DMS153 treated with DMSO at 0.1 percent for 48 hours (cell line): ENCODE results near the gene TXNRD1.
"Not testable (repeated sequence)": the region's sequence is repeated elsewhere in the genome, so short reads cannot be mapped to it uniquely, and the experiment has no call there.

Experiments used
- DNase-seq: peaks from one replicate; lab custom pipeline; 2025; ENCODE audit not compliant: unreplicated experiment; lab: John Stamatoyannopoulos, UW

Gene TXNRD1

DNA sequence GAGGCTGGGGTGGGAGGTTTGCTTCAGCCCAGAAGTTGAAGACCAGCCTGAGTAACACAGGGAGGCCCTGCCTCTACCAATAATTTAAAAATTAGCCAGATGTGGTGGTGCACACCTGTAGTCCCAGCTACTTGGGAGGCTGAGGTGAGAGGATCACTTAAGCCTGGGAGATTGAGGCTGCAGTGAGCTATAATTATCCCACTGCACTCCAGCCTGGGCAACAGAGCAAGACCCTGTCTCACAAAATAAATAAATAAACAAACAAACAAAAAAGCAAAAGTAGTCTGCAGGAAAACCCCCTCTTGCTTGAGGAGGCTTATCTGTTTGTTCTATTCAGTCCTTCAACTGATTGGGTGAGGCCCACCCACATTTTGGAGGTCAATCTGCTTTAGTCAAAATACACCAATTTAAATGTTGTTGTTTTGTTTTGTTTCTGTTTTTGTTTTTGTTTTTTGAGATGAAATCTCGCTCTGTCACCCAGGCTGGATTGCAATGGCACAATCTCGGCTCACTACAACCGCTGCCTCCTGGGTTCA lies 24.9 kb upstream of the TXNRD1 start:
- DNase-seq, result no peak

DNA sequence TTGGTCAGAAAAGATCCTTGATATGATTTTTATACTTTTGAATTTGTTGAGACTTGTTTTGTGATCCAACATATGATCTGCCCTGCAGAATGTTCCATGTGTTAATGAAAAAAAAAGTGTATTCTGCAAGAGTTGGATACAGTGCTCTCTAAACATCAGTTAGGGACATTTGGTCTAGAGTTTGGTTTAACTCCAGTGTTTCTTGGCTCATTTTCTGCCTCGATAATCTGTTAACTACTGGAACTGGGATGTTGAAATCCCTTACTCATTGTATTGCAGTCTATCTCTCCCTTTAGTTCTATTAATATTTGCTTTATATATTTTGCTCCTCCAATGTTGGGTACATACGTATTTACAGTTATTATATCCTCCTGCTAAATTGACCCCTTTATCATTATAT lies 18.3 kb upstream of the TXNRD1 start:
- DNase-seq, result no peak

DNA sequence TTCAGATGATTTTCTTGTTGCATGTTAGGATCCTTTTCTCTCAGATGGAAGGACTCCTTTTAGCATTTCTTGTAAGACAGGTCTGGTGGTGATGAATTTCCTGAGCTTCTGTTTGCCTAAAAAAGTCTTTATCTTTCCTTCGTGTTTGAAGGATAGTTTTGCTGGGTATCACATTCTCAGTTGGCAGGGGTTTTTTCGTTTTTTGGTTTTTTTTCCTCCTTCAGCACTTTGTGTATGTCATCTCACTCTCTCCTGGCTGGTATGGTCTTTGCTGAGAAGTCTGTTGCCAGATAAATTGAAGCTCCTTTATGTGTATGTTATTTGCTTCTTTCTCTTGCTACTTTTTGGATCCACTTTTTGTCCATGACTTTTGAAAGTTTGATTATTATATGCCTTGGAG lies 15.6 kb upstream of the TXNRD1 start:
- DNase-seq, result no peak

DNA sequence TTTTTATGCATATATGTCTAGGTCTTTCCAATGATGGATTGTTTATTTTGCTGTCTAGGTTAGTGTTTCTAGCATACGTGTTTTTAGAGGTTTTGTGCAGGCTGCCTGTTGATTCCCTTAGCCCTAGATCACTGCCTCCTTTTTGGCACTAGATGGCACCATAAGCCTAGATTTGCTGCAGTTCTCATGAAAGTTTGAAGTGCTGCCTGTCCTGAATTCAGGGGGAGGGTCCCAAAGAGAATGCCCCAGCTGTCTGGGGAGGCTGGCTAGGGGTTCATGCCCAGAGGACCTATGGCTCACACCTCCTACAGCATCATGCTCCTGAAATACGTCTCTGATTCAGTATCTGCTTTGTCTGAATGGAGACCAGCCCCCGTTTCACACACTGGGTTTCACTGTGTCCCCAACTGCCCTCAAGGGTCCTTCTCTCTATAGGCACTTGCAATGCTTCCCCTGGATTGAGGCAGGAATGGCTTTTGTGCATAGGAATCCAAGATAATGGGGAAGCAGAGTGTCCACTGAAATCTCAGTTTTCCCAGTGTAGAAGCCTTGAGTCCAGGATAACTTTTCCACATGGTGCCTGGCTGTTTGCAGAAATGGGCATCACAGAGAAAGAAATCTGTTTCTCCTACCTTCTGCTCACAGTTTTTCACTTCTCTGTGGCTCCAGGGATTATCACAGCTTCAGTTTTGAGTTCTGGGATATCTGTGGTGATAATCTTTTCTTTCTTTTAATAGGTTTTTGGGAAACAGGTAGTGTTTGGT lies 14.2 kb upstream of the TXNRD1 start:
- no peak for DNase-seq

DNA sequence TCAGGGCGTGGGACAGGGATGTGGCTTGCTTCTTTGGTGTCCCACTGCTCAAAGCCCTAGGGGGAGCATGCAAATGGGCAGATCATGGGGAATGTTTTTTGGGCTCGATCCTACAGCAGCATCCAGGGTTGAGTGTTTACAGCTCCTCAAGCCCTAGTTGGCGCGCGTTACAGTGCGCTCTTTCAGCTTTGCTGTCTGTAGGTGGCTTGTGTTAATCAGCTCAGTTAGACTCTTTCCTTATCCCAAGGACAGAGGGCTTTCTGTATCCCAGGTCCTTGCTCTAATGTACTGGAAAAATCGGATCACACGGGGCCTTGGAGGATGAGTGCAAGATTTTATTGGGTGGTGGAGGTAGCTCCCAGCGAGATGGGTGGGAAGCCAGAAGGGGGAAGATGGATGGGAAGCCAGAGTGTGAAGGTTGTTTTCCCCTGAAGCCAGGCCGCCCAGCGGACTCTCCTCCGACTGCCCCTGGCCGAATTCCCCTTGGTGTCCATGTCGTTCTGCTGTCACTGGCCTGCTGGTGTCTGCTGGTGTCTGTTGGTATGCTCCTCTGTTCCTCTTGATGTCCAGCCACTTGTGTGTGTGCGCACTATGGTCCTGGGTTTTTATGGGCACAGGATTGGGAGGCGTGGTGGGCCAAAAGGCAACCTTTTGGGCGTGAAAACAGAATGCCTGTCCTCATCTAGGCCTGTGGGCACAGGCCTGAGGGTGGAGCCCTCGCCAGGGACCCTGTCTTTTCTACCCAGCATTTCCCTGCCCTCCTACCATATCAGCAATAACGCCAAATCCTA lies 10.7 kb upstream of the TXNRD1 start:
- DNase-seq, result no peak

DNA sequence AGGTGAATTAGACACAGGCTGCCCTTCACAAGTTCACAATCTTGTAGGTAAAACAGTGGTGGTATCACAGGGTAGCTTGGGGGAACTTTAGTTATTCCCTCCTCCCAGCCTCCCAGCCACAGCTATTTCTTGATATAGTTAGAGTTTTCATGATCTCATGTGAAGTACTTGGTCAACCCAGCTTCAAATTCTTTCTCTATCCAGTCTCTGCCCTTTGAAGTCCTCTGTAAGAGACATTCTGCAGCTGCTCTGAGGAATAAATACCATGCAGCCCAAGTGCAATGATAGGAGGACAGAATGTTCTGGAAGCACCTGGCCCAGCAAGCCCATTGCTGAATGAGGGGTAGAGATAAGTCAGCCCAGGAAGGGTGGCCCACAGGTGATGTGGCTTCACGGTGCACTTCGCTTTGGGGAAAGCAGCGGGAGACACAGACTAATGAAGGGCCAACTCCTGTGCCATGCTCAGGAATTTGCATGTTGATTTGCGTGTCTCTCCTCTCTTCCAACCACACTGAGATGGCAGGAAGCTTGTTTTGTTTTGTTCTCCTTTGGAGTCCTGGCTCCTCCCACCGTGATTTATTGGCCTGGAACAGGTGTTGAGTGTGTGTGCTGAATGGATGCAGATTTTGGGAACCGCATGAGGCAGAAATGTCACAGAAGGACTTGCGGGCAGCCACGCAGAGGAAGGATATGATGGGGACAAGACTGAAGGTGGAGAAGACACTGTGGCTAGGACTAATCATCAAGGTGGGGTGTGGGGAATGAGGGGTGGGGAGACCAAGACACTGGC lies 8.0 kb upstream of the TXNRD1 start:
- no peak for DNase-seq

DNA sequence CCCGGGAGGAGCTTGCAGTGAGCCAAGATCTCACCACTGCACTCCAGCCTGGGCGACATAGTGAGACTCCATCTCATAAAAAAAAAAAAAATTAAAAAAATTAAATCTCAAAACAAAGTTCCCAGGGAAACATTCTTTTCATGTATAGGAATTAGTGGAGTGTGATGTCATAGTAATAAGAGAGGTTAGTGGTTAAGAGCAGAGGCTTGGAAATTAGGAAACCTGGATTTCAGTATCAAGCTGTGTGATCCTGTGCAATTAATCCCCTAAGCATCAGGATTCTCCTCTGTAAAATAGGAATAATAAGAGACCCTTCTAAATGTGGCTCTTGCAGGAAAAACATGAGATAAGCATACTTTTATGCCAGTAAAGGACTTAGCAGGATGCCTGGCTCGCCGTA lies 3.1 kb upstream of the TXNRD1 start:
- no peak for DNase-seq

DNA sequence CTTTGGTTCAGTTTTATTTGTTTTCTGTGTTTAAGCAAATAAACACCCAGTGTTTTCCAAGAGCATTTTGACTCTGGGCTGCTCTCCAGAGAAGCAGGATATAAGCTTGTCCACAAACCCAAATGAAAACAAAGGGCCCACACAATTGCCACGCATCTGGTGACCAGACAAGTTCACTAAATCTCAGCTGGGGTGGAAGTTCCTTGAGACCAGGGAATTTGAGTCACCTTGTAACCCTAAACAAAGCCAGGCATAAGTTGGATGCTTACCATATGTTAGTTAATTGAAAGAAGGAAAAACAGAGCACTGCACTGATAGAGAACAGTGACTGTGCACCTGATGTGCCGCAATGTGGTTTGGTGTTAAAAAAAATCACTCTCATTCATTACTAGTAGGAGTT lies 1.6 kb upstream of the TXNRD1 start:
- no peak for DNase-seq

DNA sequence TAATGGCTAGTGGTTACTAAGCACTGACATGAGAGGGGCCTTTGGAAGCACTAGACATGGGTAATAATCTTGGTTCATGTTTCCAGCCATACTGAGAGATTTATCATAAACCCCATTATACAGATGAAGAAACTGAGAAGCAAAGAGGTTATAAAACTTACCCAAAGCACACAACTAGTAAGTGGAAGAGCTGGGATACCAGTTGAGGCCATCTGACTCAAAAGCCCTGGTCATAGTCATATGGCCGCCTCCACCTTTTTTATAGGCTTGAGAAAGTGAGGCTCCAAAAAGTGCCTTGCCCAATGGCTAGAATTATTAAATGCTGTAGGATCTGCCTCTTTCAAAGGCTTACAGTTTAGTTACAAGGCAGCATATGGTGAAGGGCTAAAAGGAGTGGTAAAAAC lies 944 bp downstream of the TXNRD1 start:
- DNase-seq, result no peak

DNA sequence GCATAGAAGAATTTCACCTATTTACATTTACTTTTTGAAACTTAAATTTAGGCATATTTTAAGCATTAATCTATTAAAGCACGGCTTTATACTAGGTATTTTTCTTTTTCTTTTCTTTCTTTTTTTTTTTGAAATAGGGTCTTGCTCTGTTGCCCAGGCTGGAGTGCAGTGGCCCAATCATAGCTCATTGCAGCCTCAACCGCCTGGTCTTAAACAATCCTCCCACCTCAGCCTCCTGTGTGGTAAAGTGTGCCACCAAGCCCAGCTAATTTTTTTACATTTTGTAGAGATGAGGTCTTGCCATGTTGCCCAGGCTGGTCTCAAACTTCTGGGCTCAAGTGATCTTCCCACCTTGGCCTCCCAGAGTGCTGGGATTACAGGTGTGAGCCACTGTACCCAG lies 2.9 kb downstream of the TXNRD1 start:
- DNase-seq, result not testable (repeated sequence)

DNA sequence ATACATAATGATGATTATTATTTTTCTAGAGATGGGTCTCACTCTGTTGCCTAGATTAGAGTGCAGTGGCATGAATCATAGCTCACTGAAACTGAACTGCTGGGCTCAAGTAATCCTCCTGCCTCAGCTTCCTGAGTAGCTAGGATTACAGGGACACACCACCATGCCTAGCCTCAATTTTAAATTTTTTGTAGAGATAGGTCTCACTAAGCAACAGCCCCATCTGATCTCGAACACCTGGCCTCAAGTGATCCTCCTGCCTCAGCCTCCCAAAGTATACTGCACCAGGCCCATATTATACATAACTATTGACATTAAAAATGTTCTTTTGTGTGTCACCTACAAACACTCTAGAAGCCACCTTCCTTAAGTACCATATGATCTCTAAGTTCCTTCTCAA lies 3.4 kb downstream of the TXNRD1 start:
- DNase-seq, result no peak

DNA sequence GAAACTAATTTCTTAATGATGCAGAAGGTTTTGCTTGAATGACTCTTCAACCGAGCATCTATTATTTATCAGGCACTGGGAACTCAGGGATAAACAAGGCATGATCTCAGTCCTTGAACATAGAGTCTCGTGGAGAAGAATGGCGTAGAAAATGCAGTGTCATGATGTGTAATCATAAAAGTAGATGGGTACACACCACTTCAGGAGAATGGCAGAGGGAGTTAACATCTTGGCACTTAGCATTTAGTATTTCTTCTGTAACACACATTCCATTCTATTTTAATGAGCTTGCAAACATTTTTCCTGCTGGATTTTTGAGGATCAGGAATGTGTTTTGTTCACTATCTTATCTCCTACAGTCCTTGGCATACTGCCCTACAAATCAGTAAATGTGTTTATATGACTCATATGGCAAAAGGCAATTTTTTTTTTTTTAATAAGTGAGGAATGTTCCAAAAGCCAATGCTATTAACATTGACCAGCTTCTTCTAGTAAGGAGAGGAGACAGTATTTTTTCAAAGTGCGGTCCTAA lies 3.8 kb downstream of the TXNRD1 start:
- DNase-seq, result peak; percentile 55

DNA sequence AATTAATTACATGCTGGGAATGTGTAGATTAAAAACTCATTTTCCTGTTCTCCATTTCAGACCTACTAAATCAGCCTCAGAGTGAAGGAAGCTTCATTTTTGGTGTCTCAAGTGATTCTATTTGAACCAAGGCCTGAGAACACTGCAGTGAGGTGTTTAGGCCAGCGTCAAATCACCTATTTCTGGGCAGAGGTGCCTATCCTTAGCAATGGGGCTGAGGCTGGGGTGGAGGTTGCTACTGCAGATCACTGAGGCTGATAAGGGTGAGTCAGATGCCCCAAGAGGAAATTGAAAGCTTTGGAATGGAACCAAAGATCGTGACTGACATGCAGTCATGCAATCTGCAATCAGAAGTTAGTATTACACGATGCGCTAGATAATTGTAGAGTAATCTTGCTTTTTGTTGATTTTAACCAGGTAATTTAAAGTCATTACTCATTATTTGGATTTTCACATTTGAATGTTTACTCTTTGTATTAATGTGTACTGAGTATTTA lies 4.4 kb downstream of the TXNRD1 start:
- peak; percentile 77 for DNase-seq

DNA sequence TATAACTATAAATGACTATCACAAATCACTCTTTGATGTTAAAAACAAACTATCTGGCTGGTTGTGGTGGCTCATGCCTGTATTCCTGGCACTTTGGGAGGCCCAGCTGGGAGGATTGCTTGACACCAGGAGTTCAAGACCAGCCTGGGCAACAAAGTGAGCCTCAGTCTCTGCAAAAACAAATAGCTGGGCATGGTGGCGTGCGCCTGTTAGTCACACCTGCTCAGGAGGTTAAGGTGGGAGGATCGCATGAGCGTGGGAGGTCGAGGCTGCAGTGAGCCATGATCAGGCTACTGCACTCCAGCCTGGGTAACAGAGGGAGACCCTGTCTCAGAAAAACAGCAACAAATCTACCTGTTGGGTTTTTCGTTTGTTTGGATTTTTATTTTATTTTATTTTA lies 5.4 kb downstream of the TXNRD1 start:
- no peak for DNase-seq

DNA sequence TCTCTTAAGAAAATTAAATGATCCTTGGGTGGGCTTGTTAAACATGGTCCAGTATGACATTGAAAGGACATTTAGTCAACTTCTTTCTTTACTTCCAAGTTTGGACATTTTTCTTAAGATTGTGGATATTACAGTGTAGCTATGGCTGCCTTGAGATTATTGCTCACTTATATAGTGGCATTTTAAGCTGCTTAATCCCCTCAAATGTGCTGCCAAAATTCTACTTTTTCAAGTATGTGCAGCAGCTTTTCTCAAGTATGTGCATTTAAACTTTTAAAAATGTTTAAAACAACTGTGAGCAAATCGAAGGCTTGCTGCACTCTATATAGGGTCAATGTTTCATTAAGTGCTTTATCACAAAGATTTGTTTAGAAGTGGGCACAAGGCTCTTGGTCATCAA lies 7.4 kb downstream of the TXNRD1 start:
- DNase-seq, result no peak

DNA sequence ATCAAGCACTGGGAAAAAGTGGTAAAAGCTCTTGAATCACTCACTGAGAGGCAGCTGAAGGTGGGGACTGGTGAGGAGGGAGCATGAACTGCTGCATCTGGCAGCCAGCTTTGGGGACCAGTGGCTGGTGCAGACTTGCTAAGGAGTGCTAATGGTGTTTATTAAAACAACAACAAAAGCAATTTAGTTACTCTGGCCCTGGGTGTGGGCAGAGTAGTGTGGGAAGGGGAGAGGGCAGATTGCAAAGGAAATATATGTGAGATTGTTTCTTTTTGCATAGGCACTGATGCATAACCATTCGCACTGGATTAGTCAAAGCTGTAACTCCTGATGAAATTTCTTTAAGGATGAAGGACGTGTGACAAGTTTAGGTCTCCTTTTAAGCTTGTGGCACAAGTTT lies 8.1 kb downstream of the TXNRD1 start:
- DNase-seq, result no peak

DNA sequence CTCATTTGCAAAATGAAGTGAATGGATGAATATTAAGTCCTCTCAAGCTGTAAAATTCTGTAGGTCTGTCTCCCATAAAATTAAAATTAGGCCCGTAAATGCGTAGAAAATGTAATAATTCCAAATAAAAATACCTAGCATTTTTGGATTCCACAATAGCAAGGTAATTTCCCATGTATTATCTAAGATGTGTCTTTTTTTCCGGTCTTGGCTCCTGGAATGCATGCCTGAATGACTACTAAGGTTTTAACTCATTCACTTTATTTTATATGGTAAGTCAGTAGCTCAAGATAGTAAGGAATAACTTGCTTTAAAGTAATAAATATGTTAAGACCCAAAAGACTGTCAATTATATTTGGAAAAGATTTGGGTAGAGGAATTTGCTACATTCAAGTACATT lies 11.1 kb downstream of the TXNRD1 start:
- no peak for DNase-seq

DNA sequence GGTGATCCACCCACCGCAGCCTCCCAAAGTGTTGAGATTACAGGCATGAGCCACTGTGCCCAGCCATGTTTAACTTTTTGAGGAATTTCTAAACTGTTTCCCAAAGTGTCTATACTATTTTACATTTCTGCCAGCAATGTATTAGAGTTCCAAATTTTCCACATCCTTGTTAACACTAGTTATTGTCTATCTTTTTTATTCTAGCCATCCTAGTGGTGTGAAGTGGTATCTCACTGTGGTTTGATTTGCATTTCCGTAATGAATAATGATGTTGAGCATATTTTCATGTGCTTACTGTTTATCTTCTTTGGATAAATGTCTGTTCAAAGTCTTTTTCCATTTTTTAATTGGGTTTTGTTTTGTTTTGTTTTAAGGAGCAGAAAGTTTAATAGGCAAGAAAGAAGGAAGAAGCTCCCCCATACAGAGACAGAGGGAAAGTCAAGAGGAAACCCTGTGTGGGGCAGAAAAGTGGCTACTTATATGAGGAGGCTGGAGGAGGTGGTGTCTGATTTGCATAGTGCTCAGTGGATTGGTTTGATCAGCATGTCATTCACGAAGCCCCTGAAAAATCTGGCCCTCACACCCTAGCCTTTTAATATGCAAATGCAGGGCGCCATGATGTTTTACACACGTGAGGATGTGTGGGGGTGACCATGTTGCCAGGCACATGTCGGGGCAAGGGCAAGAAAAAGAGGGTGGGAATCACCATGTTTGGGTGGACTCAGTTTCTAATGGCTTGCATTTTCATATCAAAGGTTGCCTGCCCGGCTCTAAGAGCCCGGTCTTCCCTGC lies 14.9 kb downstream of the TXNRD1 start:
- no peak for DNase-seq

DNA sequence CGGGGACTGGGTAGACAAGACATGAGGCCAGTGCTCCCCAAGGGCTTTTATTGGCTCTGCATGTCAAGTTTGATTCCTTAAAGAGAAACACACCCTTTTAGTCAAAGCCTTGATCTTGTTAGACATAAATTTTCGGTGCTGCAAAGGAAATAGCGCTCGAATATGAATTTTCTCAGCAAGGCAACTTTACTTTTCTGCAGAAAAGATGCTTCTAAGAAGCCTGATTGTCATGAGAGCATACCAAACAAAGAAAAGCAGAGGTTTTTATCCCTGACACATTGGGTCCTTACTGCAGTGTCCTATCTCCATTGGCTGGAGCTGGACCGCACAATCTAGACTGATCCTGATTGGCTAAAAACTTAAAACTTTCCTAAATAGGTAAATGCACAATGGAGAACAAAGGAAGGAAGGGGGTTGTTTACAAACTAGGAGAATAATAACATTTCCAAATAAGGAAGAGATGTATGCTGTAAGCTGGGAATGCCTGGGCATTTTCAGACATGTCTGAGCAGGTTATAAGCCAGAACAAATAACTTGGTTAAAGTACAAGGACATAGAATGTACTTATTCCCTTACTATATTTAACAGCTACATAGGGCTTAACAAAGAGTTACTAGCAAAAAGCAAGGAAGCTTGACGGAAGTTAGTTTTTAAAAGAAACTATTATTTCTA lies 17.2 kb downstream of the TXNRD1 start:
- no peak for DNase-seq
